GM18868 (cell line): ENCODE results near the gene GALNT17.
A peak's percentile ranks its signal among the peaks of the same experiment; 100 is the strongest.
"Not testable (repeated sequence)": the region's sequence is repeated elsewhere in the genome, so short reads cannot be mapped to it uniquely, and the experiment has no call there.

Experiments used
- ATAC-seq: cut with Tn5 transposase; IDR thresholded peaks from one replicate; pipeline ENCODE4 v1.9.1; 2021; ENCODE audit warnings: mild to moderate bottlenecking, moderate library complexity; ENCODE audit not compliant: unreplicated experiment

The GALNT17 gene

GRCh38 chr7:71712653-71713180 lies 580.8 kb downstream of the GALNT17 start:
- no peak for ATAC-seq

- no peak for ATAC-seq
Measured at GRCh38 chr7:71716690-71717089, 584.7 kb downstream of the GALNT17 start.

GRCh38 chr7:71718563-71718962 lies 586.6 kb downstream of the GALNT17 start:
- ATAC-seq, result no peak

GRCh38 chr7:71721742-71722141 lies 589.8 kb downstream of the GALNT17 start:
- ATAC-seq, result no peak

GRCh38 chr7:71723859-71724258 lies 591.9 kb downstream of the GALNT17 start:
- no peak for ATAC-seq

- ATAC-seq, result no peak
Measured at GRCh38 chr7:71727347-71727746, 595.4 kb downstream of the GALNT17 start.

GRCh38 chr7:71731740-71732139 lies 599.8 kb downstream of the GALNT17 start:
- no peak for ATAC-seq

GRCh38 chr7:71733107-71733870 lies 601.3 kb downstream of the GALNT17 start:
- ATAC-seq, result no peak

- peak; percentile 67 for ATAC-seq
Measured at GRCh38 chr7:71735961-71736556, 604.1 kb downstream of the GALNT17 start.

- ATAC-seq, result not testable (repeated sequence)
Measured at GRCh38 chr7:71737931-71738540, 606.1 kb downstream of the GALNT17 start.

GRCh38 chr7:71739520-71740173 lies 607.7 kb downstream of the GALNT17 start:
- no peak for ATAC-seq

- ATAC-seq, result no peak
Measured at GRCh38 chr7:71740174-71740560, 608.2 kb downstream of the GALNT17 start.

- ATAC-seq, result no peak
Measured at GRCh38 chr7:71746006-71746405, 614.1 kb downstream of the GALNT17 start.

GRCh38 chr7:71750290-71750689 lies 618.3 kb downstream of the GALNT17 start:
- no peak for ATAC-seq

GRCh38 chr7:71752171-71752935 lies 620.4 kb downstream of the GALNT17 start:
- peak; percentile 86 for ATAC-seq

- ATAC-seq, result no peak
Measured at GRCh38 chr7:71753236-71753635, 621.3 kb downstream of the GALNT17 start.

GRCh38 chr7:71753956-71754664 lies 622.2 kb downstream of the GALNT17 start:
- no peak for ATAC-seq

GRCh38 chr7:71754828-71755227 lies 622.9 kb downstream of the GALNT17 start:
- no peak for ATAC-seq

- ATAC-seq, result no peak
Measured at GRCh38 chr7:71761336-71761735, 629.4 kb downstream of the GALNT17 start.
